D721Med (cell line): ENCODE measurements around the gene ETHE1.
"Not testable (repeated sequence)": the region's sequence is repeated elsewhere in the genome, so short reads cannot be mapped to it uniquely, and the experiment has no call there.

Experiments used
- DNase-seq: peaks from one replicate; pipeline ENCODE4 v3.0.0; 2011; ENCODE audit warnings: low spot score; ENCODE audit not compliant: insufficient read length
- FAIRE-seq: peaks from 2 replicates; lab custom pipeline; 2011; peaks lifted over from hg19 to GRCh38; lab: Jason Lieb, UNC
- TF ChIP-seq, protein P1 (sequence below): IDR thresholded peaks from 2 replicates; pipeline ENCODE4 v1.5.1; 2012; ENCODE audit warnings: mild to moderate bottlenecking, control low read depth; ENCODE audit not compliant: insufficient read depth; ENCODE audit errors: missing control alignments

The ETHE1 gene

DNA sequence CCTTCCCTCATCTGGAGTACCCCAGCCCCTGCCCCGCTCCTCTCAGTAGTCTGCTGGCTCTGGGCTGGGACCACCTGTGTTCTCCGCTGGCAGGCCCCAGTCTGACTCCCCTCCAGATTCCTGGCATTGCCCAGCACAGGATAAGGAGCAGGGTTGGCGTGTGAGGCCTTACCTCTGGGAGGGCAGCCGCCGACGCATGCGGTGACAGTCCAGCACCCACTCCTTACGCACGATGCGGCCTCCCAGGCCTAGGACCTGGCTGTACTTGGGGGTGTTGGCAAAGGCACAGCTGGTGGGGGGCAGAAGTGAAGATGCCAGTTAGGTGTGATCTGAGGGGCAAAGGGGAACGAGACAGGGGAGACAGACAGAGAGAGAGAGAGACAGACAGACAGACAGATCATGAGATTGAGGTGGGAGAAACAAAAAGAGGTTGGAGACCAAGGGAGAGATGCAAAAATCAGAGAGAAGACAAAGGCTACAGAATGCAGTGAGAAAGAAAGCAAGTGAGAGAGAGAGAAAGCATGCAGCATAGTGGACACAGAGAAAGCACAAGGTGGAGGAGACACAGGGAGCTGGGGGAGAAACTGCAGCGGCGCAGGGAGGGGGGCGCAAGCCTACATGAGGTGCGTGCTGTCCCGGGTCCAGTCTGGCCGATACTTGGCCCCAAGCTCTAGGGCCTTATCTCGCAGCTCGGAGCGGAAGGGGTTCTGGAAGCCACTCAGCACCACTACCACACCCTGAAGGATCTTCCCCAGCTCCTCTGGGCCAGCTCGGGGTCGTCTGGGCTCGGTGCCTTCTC is 24.6 kb upstream of the ETHE1 start:
- no peak for FAIRE-seq
- TF ChIP-seq, protein P1, sequence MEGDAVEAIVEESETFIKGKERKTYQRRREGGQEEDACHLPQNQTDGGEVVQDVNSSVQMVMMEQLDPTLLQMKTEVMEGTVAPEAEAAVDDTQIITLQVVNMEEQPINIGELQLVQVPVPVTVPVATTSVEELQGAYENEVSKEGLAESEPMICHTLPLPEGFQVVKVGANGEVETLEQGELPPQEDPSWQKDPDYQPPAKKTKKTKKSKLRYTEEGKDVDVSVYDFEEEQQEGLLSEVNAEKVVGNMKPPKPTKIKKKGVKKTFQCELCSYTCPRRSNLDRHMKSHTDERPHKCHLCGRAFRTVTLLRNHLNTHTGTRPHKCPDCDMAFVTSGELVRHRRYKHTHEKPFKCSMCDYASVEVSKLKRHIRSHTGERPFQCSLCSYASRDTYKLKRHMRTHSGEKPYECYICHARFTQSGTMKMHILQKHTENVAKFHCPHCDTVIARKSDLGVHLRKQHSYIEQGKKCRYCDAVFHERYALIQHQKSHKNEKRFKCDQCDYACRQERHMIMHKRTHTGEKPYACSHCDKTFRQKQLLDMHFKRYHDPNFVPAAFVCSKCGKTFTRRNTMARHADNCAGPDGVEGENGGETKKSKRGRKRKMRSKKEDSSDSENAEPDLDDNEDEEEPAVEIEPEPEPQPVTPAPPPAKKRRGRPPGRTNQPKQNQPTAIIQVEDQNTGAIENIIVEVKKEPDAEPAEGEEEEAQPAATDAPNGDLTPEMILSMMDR: no peak
- DNase-seq: no peak

DNA sequence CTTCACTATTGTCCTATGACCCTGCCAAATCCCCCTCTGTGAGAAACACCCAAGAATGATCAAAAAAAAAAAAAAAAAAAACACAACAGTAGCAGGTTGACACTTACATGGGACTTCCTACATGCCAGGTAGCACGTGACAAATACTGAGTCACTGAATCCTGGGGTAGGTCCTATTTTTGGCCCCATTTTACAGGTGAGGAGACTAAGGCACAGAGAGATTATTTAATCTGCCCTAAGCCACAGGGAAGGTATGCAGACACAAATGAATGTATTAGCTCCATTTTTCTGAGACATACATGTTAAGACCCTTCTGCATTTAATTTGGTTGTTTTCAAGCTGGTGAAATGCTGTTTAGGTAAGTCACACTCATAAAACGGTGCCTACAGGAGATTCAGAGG is 21.7 kb upstream of the ETHE1 start:
- TF ChIP-seq, protein P1: no peak
- FAIRE-seq: no peak

DNA sequence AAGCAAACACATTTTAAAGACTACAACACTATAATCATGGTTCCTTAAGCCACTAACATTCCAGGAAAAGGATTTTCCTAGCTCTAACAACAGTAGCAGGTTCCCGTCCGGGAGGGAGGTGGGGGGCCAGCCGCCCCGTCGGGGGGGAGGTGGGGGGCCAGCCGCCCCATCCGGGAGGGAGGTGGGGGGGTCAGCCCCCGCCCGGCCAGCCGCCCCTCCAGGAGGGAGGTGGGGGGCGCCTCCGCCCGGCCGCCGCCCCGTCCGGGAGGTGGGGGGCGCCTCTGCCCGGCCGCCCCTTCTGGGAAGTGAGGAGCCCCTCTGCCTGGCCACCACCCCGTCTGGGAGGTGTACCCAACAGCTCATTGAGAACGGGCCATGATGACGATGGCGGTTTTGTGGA is 20.9 kb upstream of the ETHE1 start:
- DNase-seq, FAIRE-seq: not testable (repeated sequence)

More for the DNA sequence above, 21.7 kb upstream of the ETHE1 start:
- no peak for DNase-seq

DNA sequence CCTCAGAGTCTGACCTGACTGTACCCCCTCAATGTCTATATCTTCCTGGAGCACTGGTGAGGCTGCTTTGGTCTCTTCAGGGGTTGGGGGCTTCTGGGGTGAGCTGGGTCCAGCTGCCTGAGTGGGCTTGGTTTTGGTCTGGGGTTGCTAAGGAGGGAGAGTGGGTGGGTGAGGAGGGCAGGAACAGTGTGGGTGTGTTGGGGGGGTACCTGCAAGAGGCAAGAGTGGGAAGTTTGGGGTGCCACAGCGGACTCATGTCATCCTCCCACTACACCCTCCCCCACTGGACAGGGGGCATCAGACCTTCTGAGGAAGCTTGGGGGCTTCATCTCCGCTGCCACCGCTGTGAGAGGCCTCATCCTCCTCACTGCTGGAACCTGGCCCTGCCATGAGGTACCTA is 19.6 kb upstream of the ETHE1 start:
- DNase-seq (no peak), FAIRE-seq (no peak)
- TF ChIP-seq, protein P1: no peak

DNA sequence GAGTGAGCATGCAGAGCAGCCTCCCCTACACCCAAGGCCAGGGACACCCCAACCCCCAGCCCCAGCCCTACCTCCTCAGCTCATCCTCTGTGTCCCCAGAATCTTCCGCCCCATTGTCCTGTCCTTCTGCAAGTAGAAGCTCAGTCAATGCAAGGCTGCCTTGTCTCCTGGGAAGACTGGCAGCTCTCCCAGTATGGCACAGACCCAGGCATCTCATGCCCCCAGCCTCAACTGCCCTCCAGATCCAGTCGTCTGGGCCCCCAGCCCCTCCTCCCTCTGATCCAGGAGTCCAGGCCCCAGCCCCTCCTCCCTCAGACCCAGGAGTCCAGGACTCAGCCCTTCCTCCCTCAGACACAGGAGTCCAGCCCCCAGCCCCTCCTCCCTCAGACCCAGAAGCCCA is 19.0 kb upstream of the ETHE1 start:
- FAIRE-seq (no peak), DNase-seq (no peak)
- TF ChIP-seq, protein P1: no peak

DNA sequence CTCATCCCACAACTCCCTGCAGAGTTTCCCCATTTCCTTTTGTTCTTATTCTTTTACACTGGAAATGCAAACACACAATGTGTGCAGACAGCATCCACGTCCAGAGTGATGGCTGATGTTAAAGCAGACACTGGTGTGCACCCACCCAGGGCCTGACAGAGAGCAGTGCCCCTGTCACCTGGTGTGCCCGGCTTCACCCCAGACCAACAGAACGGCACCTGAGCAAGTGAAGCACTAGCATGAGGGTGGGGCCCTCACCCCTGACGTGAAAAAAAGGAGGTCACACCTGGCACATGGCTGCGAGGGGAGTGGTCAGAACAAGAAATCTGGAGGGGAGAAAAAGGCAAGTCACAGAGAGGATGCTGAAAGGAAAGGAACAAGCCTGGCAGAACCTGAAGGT is 18.3 kb upstream of the ETHE1 start:
- DNase-seq (no peak), FAIRE-seq (no peak)
- TF ChIP-seq, protein P1: no peak

DNA sequence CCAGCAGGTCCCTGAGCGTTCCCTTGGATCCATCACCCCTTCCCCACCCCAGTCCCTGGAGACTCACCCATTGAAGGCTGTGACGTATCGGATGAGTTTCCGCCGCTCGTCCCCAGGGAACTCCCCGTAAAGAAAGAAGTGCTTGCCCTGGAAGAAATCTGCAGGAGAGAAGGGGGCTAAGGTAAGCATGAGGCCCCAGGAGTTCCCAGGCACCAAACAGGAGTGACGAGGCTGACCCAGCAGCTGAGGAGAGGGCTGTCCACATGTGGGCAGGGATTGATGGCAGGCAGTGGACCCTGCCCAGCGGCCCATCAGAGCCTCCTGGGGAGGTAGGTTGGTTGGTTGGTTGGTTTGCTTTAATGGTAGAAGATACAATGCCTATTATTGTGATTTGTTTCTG is 17.1 kb upstream of the ETHE1 start:
- TF ChIP-seq, protein P1: no peak
- no peak for FAIRE-seq
- DNase-seq: no peak
